IMR-90 (cell line): Measurements from ENCODE around the gene SMAD7. TPM values are rescaled to one million over a fixed set of nuclear protein-coding genes. Genes with fewer than 3 reads are reported as not detected.

Source experiments
- ATAC-seq: fragments of 200-7000 bp; cut with Tn5 transposase; 2 replicates; pipeline ENCODE4 v1.9.1; 2020; ENCODE audit warnings: low read depth, mild to moderate bottlenecking, moderate library complexity
- BruUV-seq: library from RNA; stranded (reverse); fragments of 400-500 nt; replicated peaks from 2 replicates; lab custom pipeline; 2021; lab: Mats Ljungman, UMichigan
- CTCF ChIA-PET: fragments of 300-600 bp; formaldehyde crosslinking; extraction: SDS; loops from one replicate; lab custom pipeline; 2021; ENCODE audit warnings: antibody characterized with exemption; lab: Yijun Ruan, JAX
- POLR2A ChIA-PET: fragments of 300-600 bp; sonication (Branson Sonifier 250); formaldehyde crosslinking; loops from one replicate; lab custom pipeline; 2022; ENCODE audit warnings: antibody characterized with exemption; ENCODE audit not compliant: unreplicated experiment; lab: Charles Lee
- DNase-seq: peaks from one replicate; pipeline ENCODE4 v3.0.0; 2013
- H2AFZ ChIP-seq: replicated peaks from 2 replicates; pipeline ENCODE3; 2013; ENCODE audit warnings: low read length, mild to moderate bottlenecking; ENCODE audit not compliant: poor library complexity
- H2AK5ac ChIP-seq: 2 replicates; pipeline ENCODE4 v1.6.1; 2013; ENCODE audit warnings: low read depth, low read length, inconsistent platforms
- H2AK9ac ChIP-seq: replicated peaks from 2 replicates; pipeline ENCODE3; 2013; ENCODE audit warnings: mild to moderate bottlenecking, low read depth, low read length, moderate library complexity; ENCODE audit not compliant: poor library complexity
- H2BK120ac ChIP-seq: 2 replicates; pipeline ENCODE4 v1.6.1; 2013; ENCODE audit warnings: low read depth, low read length, inconsistent platforms
- H2BK15ac ChIP-seq: 3 replicates; pipeline ENCODE4 v1.6.1; 2013; ENCODE audit warnings: low read depth, low read length, inconsistent platforms
- H2BK20ac ChIP-seq: 2 replicates; pipeline ENCODE4 v1.6.1; 2013; ENCODE audit warnings: low read depth, mild to moderate bottlenecking, inconsistent platforms, low read length, moderate library complexity
- H2BK5ac ChIP-seq: 2 replicates; pipeline ENCODE4 v1.6.1; 2013; ENCODE audit warnings: mild to moderate bottlenecking, low read depth, low read length, inconsistent platforms; ENCODE audit not compliant: poor library complexity, severe bottlenecking
- H3K14ac ChIP-seq: replicated peaks from 2 replicates; pipeline ENCODE4 v1.6.1; 2013; ENCODE audit warnings: low read depth, low read length, inconsistent platforms
- H3K18ac ChIP-seq: 2 replicates; pipeline ENCODE4 v1.6.1; 2013; ENCODE audit warnings: low read depth, low read length, control low read depth
- H3K23ac ChIP-seq: 2 replicates; pipeline ENCODE4 v1.6.1; 2013; ENCODE audit warnings: low read depth, low read length, inconsistent platforms
- H3K27ac ChIP-seq: 2 replicates; pipeline ENCODE4 v1.5.1; 2013; ENCODE audit warnings: mild to moderate bottlenecking, control low read depth, low read length; ENCODE audit not compliant: insufficient read depth
- H3K27me3 ChIP-seq: 2 replicates; pipeline ENCODE4 v1.6.1; 2013; ENCODE audit warnings: low read length; ENCODE audit not compliant: control insufficient read depth, insufficient read depth
- H3K36me3 ChIP-seq: 2 replicates; pipeline ENCODE4 v1.6.1; 2013; ENCODE audit warnings: low read length, mixed read lengths; ENCODE audit not compliant: control insufficient read depth, insufficient read depth
- H3K4ac ChIP-seq: 2 replicates; pipeline ENCODE4 v1.6.1; 2013; ENCODE audit warnings: low read depth, low read length, inconsistent platforms
- H3K4me1 ChIP-seq: 2 replicates; pipeline ENCODE4 v1.6.1; 2013; ENCODE audit warnings: low read length, mixed read lengths; ENCODE audit not compliant: control insufficient read depth, insufficient read depth
- H3K4me2 ChIP-seq: 2 replicates; pipeline ENCODE4 v1.6.1; 2013; ENCODE audit warnings: low read depth, mild to moderate bottlenecking, control low read depth, low read length, moderate library complexity
- H3K4me3 ChIP-seq: 2 replicates; pipeline ENCODE4 v1.5.1; 2013; ENCODE audit warnings: low read depth, mild to moderate bottlenecking, control low read depth, low read length, moderate library complexity; ENCODE audit not compliant: insufficient read depth
- H3K56ac ChIP-seq: 2 replicates; pipeline ENCODE4 v1.6.1; 2013; ENCODE audit warnings: low read length, inconsistent platforms; ENCODE audit not compliant: insufficient read depth; ENCODE audit errors: extremely low read depth
- H3K79me1 ChIP-seq, 2 experiments: 2 replicates each; pipeline ENCODE4 v1.6.1; 2013; ENCODE audit warnings: low read length in 2 of 2, inconsistent platforms in 1 of 2, low read depth in 1 of 2
- H3K9ac ChIP-seq: 2 replicates; pipeline ENCODE4 v1.6.1; 2013; ENCODE audit warnings: low read depth, low read length, control low read depth
- H3K9me1 ChIP-seq: 2 replicates; pipeline ENCODE4 v1.6.1; 2013; ENCODE audit warnings: low read length, inconsistent platforms; ENCODE audit not compliant: insufficient read depth
- H3K9me3 ChIP-seq: 2 replicates; pipeline ENCODE4 v1.6.1; 2013; ENCODE audit warnings: low read length; ENCODE audit not compliant: control insufficient read depth, insufficient read depth
- H4K20me1 ChIP-seq: 2 replicates; pipeline ENCODE4 v1.6.1; 2013; ENCODE audit warnings: low read length, inconsistent platforms; ENCODE audit not compliant: insufficient read depth
- H4K5ac ChIP-seq: 2 replicates; pipeline ENCODE4 v1.6.1; 2013; ENCODE audit warnings: mild to moderate bottlenecking, low read depth, low read length, control low read depth
- H4K8ac ChIP-seq, 2 experiments: 2 replicates each; pipeline ENCODE4 v1.6.1; 2013; ENCODE audit warnings: low read depth in 2 of 2, low read length in 2 of 2, control low read depth in 1 of 2, inconsistent platforms in 1 of 2
- H4K91ac ChIP-seq: 2 replicates; pipeline ENCODE4 v1.6.1; 2013; ENCODE audit warnings: low read depth, low read length, inconsistent platforms; ENCODE audit not compliant: insufficient read depth
- CHD1 ChIP-seq: IDR thresholded peaks from 2 replicates; pipeline ENCODE4 v1.6.1; 2012; ENCODE audit warnings: low read depth, low read length, improper control_type of control experiment
- MAFK ChIP-seq: IDR thresholded peaks from 2 replicates; pipeline ENCODE4 v1.6.1; 2012; ENCODE audit warnings: low read depth, low read length, improper control_type of control experiment
- MXI1 ChIP-seq: IDR thresholded peaks from 2 replicates; pipeline ENCODE4 v1.6.1; 2012; ENCODE audit warnings: low read depth, mild to moderate bottlenecking, low read length, moderate library complexity, borderline replicate concordance
- POLR2A ChIP-seq: IDR thresholded peaks from 2 replicates; pipeline ENCODE4 v1.6.1; 2012; ENCODE audit warnings: mild to moderate bottlenecking, low read depth, low read length
- USF2 ChIP-seq: fragments of 150-350 bp; IDR thresholded peaks from 2 replicates; pipeline ENCODE4 v1.6.1; 2017; ENCODE audit warnings: mild to moderate bottlenecking, antibody characterized with exemption, low read length, low read depth
- WGBS, 2 experiments: methylation state at CpG; one replicate each; pipeline versions ENCODE4 v1.1.5 to v1.1.7; 2013; ENCODE audit warnings: missing lambda C conversion rate in 2 of 2; ENCODE audit not compliant: insufficient read length in 1 of 2; ENCODE audit errors: extremely low coverage in 2 of 2; 5-methylcytosine and 5-hydroxymethylcytosine counted together
- dilution Hi-C: fragments of 300-500 bp; cut with HindIII; formaldehyde crosslinking; loops from one replicate; pipeline ENCODE4 v1.14.3; 2018; ENCODE audit warnings: low sequenced_read_pairs; ENCODE audit not compliant: unreplicated experiment
- in situ Hi-C: fragments of 300-500 bp; cut with MboI; formaldehyde crosslinking; loops from 3 replicates; pipeline ENCODE4 v1.14.3; 2019; ENCODE audit warnings: low sequenced_read_pairs, inconsistent platforms, mixed read lengths
- intact Hi-C: fragments of 100-400 bp; cut with micrococcal nuclease; formaldehyde crosslinking; loops from 2 replicates; pipeline ENCODE4 v1.10.0; 2022
- polyA plus RNA-seq, 3 experiments: library from polyadenylated mRNA; depleted of rRNA; stranded (reverse); fragments of >200 nt; gene quantifications; 2 replicates each; pipeline ENCODE4 v1.2.3, GENCODE V29; 2012; ENCODE audit warnings: low replicate concordance in 1 of 3
- total RNA-seq: library from RNA; depleted of rRNA; stranded (reverse); fragments of >200 nt; gene quantifications from 2 replicates; pipeline ENCODE4 v1.2.3, GENCODE V29; 2012

The SMAD7 gene
- total and polyA plus RNA-seq, 2 of the 4 experiments (the other 2 are of a cell fraction): 15.8 to 17.6 TPM

DNA sequence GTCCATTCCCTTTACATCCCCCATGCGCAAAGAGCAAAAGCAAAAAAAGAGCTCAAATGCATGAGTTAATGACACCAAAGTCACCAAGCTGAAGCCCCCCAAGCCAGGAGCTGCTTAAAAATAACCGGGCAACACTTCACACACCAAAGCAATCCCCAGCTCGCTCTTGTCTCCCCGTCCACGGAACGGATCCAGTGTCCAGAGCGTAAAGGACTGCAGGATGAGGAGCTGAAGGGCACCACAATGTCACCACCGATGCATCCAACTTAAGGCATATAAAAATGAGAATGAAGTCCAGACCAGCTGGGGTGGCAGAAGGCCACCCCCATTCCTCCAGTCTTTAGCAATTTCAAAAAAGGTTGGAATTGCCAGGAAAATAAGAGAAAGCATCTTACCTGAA is 8.7 kb downstream of the SMAD7 start (continued):
- TF ChIP-seq MAFK: no peak

GRCh38 chr18:48941672-48942071 is 9.1 kb downstream of the SMAD7 start:
- H2BK120ac ChIP-seq: peak overlapping the region; percentile 59
- no peak overlapping the region for H3K56ac ChIP-seq
- H3K27ac ChIP-seq: peak overlapping the region; percentile 42
- peaks cover 4 to 86% of the 10 kb centered on the region in 2 experiments; a peak in 2 of 4 replicates for H3K79me1 ChIP-seq
- H3K4me1 ChIP-seq: peaks cover 64% of the 10 kb centered on the region
- no peak overlapping the region for H3K4me3 ChIP-seq
- ATAC-seq (no peak), DNase-seq (no peak)
- H4K5ac ChIP-seq: peak overlapping the region; percentile 2; the same call in 1 of the 2 replicates
- no peak overlapping the region for H2AFZ ChIP-seq
- dilution Hi-C loops (no loop called here), in situ Hi-C loops (loop anchor here (5.0 to 25.0 kb wide), 4 partner anchors 159 to 404 kb away; partner anchors contain the start of gene CTIF), intact Hi-C loops (loop anchor here (2.0 to 5.0 kb wide), 2 partner anchors 19 to 114 kb away; no protein-coding TSS in a partner anchor)
- H2AK9ac ChIP-seq: peak overlapping the region; percentile 39
- H3K27me3 ChIP-seq: no peaks in the 10 kb centered on the region
- H3K23ac ChIP-seq: peak overlapping the region; percentile 69
- H3K9ac ChIP-seq: no peak overlapping the region; the same call in 1 of the 2 replicates
- H3K9me3 ChIP-seq: no peaks in the 10 kb centered on the region
- peak overlapping the region; percentile 37 for H2BK5ac ChIP-seq
- H2BK20ac ChIP-seq: peak overlapping the region; percentile 42
- TF ChIP-seq MAFK (no peak), MXI1 (no peak), CHD1 (peak; percentile 83; the same call in 1 of the 2 replicates), POLR2A (no peak), USF2 (no peak; the same call in 1 of the 2 replicates)
- peak overlapping the region; percentile 65 for H3K4ac ChIP-seq
- peak overlapping the region; percentile 81 for H4K91ac ChIP-seq
- H3K4me2 ChIP-seq: peak overlapping the region; percentile 71
- peaks cover 30% of the 10 kb centered on the region for H3K36me3 ChIP-seq
- peak overlapping the region; percentile 38; the same call in 2 of the 3 replicates for H2BK15ac ChIP-seq
- ChIA-PET POLR2A (interaction anchor here (0.6 to 1.1 kb wide), 2 partner anchors 11 kb away, joined by 3 to 6 read pairs; no protein-coding TSS in a partner anchor), CTCF (interaction anchor here (0.6 to 0.7 kb wide), 2 partner anchors 113 to 468 kb away, joined by 3 to 4 read pairs; no protein-coding TSS in a partner anchor)
- peak overlapping the region; percentile 10; the same call in 1 of the 2 replicates for H3K18ac ChIP-seq
- H3K14ac ChIP-seq: peak overlapping the region; percentile 21; the same call in 1 of the 2 replicates
- WGBS, 2 experiments: 72% methylated on average over 3 of the region's 7 CpGs; no CpG with 5 or more reads in 1 of the 2 experiments
- H4K8ac ChIP-seq: peak overlapping the region; percentile 7 to 65; a peak in 3 of 4 replicates
- BruUV-seq: no TSS peak
- H4K20me1 ChIP-seq: peaks cover 97% of the 10 kb centered on the region
- H3K9me1 ChIP-seq: peaks cover 49% of the 10 kb centered on the region
- H2AK5ac ChIP-seq: peak overlapping the region; percentile 52
